ENCODE data around the gene SRSF3. TPM values are rescaled to one million over a fixed set of nuclear protein-coding genes. Genes with fewer than 3 reads are reported as not detected.
"Not testable (repeated sequence)": the region's sequence is repeated elsewhere in the genome, so short reads cannot be mapped to it uniquely, and the experiment has no call there.

Gene SRSF3
- total RNA-seq, 2 experiments from 2014 or later, result 316 to 539 TPM

- Histone ChIP-seq H3K36me3 (ENCODE audit: insufficient read depth, low read length) (no peaks in the 10 kb centered on the region), H3K79me2 (ENCODE audit: insufficient read depth, low read depth, low read length) (no peaks in the 10 kb centered on the region), H3K9me3 (ENCODE audit: low read length) (no peaks in the 10 kb centered on the region), H3K4me1 (ENCODE audit: insufficient read depth, low read length, poor library complexity, severe bottlenecking) (peaks cover 24% of the 10 kb centered on the region), H2AFZ (ENCODE audit: low read length) (no peak overlapping the region), H3K4me2 (ENCODE audit: low read length) (no peak overlapping the region), H3K4me3 (ENCODE audit: low read depth, low read length, poor library complexity, severe bottlenecking) (no peak overlapping the region), H4K20me1 (ENCODE audit: insufficient read depth, low read length) (no peaks in the 10 kb centered on the region), H3K9me2 (ENCODE audit: insufficient read depth, low read length) (no peaks in the 10 kb centered on the region), H3K27ac (ENCODE audit: low read depth, low read length, poor library complexity, severe bottlenecking) (no peak overlapping the region)
- POLR2A ChIA-PET, result interaction anchor here (0.5 to 0.7 kb wide), 3 partner anchors 11 to 67 kb away, joined by 3 read pairs; no protein-coding TSS in a partner anchor
- intact Hi-C loops (cut with micrococcal nuclease; ENCODE audit: unreplicated experiment), result no loop called here
- TF ChIP-seq EZH2phosphoT487 (IDR thresholded peaks at IDR 0.05; ENCODE audit: borderline replicate concordance, low read depth, low read length), result no peak
- no peak for TF ChIP-seq CTCF (conservative IDR thresholded peaks at IDR 0.05; ENCODE audit: low read length)
- no TSS peak for BruUV-seq (replicated peaks)
- DNase-seq (ENCODE audit: low spot score), result no peak
- CTCF ChIA-PET (ENCODE audit: unreplicated experiment), result interaction anchor here (0.6 to 0.7 kb wide), 2 partner anchors 10 to 22 kb away, joined by 3 read pairs; no protein-coding TSS in a partner anchor
Measured at GRCh38 chr6:36581716-36582115, 12.4 kb upstream of the SRSF3 start.

- no peak overlapping the region for H3K27ac ChIP-seq (ENCODE audit: low read depth, low read length, poor library complexity, severe bottlenecking)
- no peaks in the 10 kb centered on the region for H3K79me2 ChIP-seq (ENCODE audit: insufficient read depth, low read depth, low read length)
- no peak for TF ChIP-seq CTCF (conservative IDR thresholded peaks at IDR 0.05; ENCODE audit: low read length)
- TF ChIP-seq EZH2phosphoT487 (IDR thresholded peaks at IDR 0.05; ENCODE audit: borderline replicate concordance, low read depth, low read length), result no peak
- ChIA-PET POLR2A (interaction anchor here (0.6 to 1.1 kb wide), 4 partner anchors 22 to 40 kb away, joined by 3 read pairs; no protein-coding TSS in a partner anchor), CTCF (ENCODE audit: unreplicated experiment) (interaction anchor here (0.6 kb wide), 1 partner anchor 419 kb away, joined by 3 read pairs; the partner anchor contains the start of gene FGD2)
- H3K36me3 ChIP-seq (ENCODE audit: insufficient read depth, low read length), result no peaks in the 10 kb centered on the region
- H3K4me1 ChIP-seq (ENCODE audit: insufficient read depth, low read length, poor library complexity, severe bottlenecking), result peaks cover 30% of the 10 kb centered on the region
- no peaks in the 10 kb centered on the region for H3K9me2 ChIP-seq (ENCODE audit: insufficient read depth, low read length)
- H4K20me1 ChIP-seq (ENCODE audit: insufficient read depth, low read length), result no peaks in the 10 kb centered on the region
- H3K9me3 ChIP-seq (ENCODE audit: low read length), result no peaks in the 10 kb centered on the region
- H3K4me3 ChIP-seq (ENCODE audit: low read depth, low read length, poor library complexity, severe bottlenecking), result no peak overlapping the region
- DNase-seq (ENCODE audit: low spot score), result no peak
- H3K4me2 ChIP-seq (ENCODE audit: low read length), result no peak overlapping the region
- peak overlapping the region; percentile 20; the same call in 1 of the 2 replicates for H2AFZ ChIP-seq (ENCODE audit: low read length)
- no TSS peak for BruUV-seq (replicated peaks)
- intact Hi-C loops (cut with micrococcal nuclease; ENCODE audit: unreplicated experiment), result no loop called here
Measured at GRCh38 chr6:36586606-36587005, 7.6 kb upstream of the SRSF3 start.

- peaks cover 46% of the 10 kb centered on the region for H3K4me1 ChIP-seq (ENCODE audit: insufficient read depth, low read length, poor library complexity, severe bottlenecking)
- CTCF ChIA-PET (ENCODE audit: unreplicated experiment); BruUV-seq (replicated peaks): not testable (repeated sequence)
Measured at GRCh38 chr6:36589025-36589400, 5.1 kb upstream of the SRSF3 start.

More at GRCh38 chr6:36589025-36589400, 5.1 kb upstream of the SRSF3 start:
- DNase-seq (ENCODE audit: low spot score); H3K27ac ChIP-seq (ENCODE audit: low read depth, low read length, poor library complexity, severe bottlenecking); H3K4me3 ChIP-seq (ENCODE audit: low read depth, low read length, poor library complexity, severe bottlenecking); H4K20me1 ChIP-seq (ENCODE audit: insufficient read depth, low read length); H2AFZ ChIP-seq (ENCODE audit: low read length); H3K9me2 ChIP-seq (ENCODE audit: insufficient read depth, low read length); intact Hi-C loops (cut with micrococcal nuclease; ENCODE audit: unreplicated experiment); H3K79me2 ChIP-seq (ENCODE audit: insufficient read depth, low read depth, low read length); H3K9me3 ChIP-seq (ENCODE audit: low read length); H3K4me2 ChIP-seq (ENCODE audit: low read length); H3K36me3 ChIP-seq (ENCODE audit: insufficient read depth, low read length): not testable (repeated sequence)
- POLR2A ChIA-PET, result interaction anchor here (1.2 kb wide), 1 partner anchor 10 kb away, joined by 7 read pairs; no protein-coding TSS in a partner anchor

Data from OCI-LY7 (cell line).